H1 (cell line): Measurements from ENCODE around the gene DDX49. TPM values are rescaled to one million over a fixed set of nuclear protein-coding genes. Genes with fewer than 3 reads are reported as not detected.

Experiments
- CTCF ChIA-PET: fragments of 300-600 bp; sonication (Branson Sonifier 250); formaldehyde crosslinking; loops from one replicate; lab custom pipeline; 2021; ENCODE audit not compliant: partially characterized antibody; lab: Charles Lee
- POLR2A ChIA-PET: fragments of 300-600 bp; sonication (Branson Sonifier 250); formaldehyde crosslinking; loops from one replicate; lab custom pipeline; 2021; ENCODE audit warnings: inconsistent platforms; ENCODE audit not compliant: partially characterized antibody; lab: Charles Lee
- DNase-seq, 2 experiments: peaks; one replicate each; pipeline versions ENCODE4 v3.0.0 to v3.0.0-alpha.2; 2010 to 2022; ENCODE audit warnings: low spot score in 2 of 2, low read depth in 1 of 2, mixed read lengths in 1 of 2
- FAIRE-seq: peaks from 2 replicates; lab custom pipeline; 2011; peaks lifted over from hg19 to GRCh38; lab: Jason Lieb, UNC
- H2AFZ ChIP-seq: 2 replicates; pipeline ENCODE4 v1.8.1; 2012; ENCODE audit warnings: low read length, inconsistent platforms
- H2AK5ac ChIP-seq: 2 replicates; pipeline ENCODE4 v1.6.1; 2013; ENCODE audit warnings: low read depth, low read length
- H2BK120ac ChIP-seq: replicated peaks from 2 replicates; pipeline ENCODE3; 2013; ENCODE audit warnings: low read depth, low read length, inconsistent platforms
- H2BK12ac ChIP-seq: 2 replicates; pipeline ENCODE4 v1.6.1; 2013; ENCODE audit warnings: low read depth, low read length
- H2BK15ac ChIP-seq: 2 replicates; pipeline ENCODE4 v1.6.1; 2013; ENCODE audit warnings: low read length
- H2BK20ac ChIP-seq: 2 replicates; pipeline ENCODE4 v1.6.1; 2013; ENCODE audit warnings: low read length
- H2BK5ac ChIP-seq: 2 replicates; pipeline ENCODE4 v1.6.1; 2013; ENCODE audit warnings: low read depth, low read length
- H3K14ac ChIP-seq: 2 replicates; pipeline ENCODE4 v1.6.1; 2013; ENCODE audit warnings: inconsistent platforms; ENCODE audit not compliant: insufficient read length
- H3K18ac ChIP-seq: 2 replicates; pipeline ENCODE4 v1.6.1; 2013; ENCODE audit warnings: low read length; ENCODE audit errors: extremely low read depth
- H3K23ac ChIP-seq: 2 replicates; pipeline ENCODE4 v1.6.1; 2013; ENCODE audit warnings: inconsistent platforms; ENCODE audit not compliant: insufficient read length
- H3K23me2 ChIP-seq: 2 replicates; pipeline ENCODE4 v1.6.1; 2013; ENCODE audit warnings: low read depth, low read length
- H3K27ac ChIP-seq: 2 replicates; pipeline ENCODE4 v1.6.1; 2011; ENCODE audit warnings: low read depth, low read length, inconsistent platforms
- H3K27me3 ChIP-seq, 4 experiments: replicated peaks in 1 of 4; 1 replicate in 1 of 4; 2 replicates in 3 of 4; pipeline versions ENCODE4 v1.6.1 to v1.8.1; 2011 to 2013; ENCODE audit warnings: low read length in 3 of 4, mild to moderate bottlenecking in 3 of 4, inconsistent platforms in 2 of 4, mixed read lengths in 2 of 4, moderate library complexity in 1 of 4; ENCODE audit not compliant: control insufficient read depth in 3 of 4, insufficient read depth in 3 of 4; ENCODE audit errors: extremely low read depth in 1 of 4
- H3K36me3 ChIP-seq, 4 experiments: 2 replicates each; pipeline versions ENCODE4 v1.6.1 to v1.8.1; 2011 to 2013; ENCODE audit warnings: mild to moderate bottlenecking in 4 of 4, low read length in 3 of 4, moderate library complexity in 2 of 4, control low read depth in 1 of 4, inconsistent platforms in 1 of 4; ENCODE audit not compliant: insufficient read depth in 4 of 4, control insufficient read depth in 2 of 4
- H3K4ac ChIP-seq: replicated peaks from 2 replicates; pipeline ENCODE3; 2013; ENCODE audit warnings: low read length, low read depth, mixed read lengths, inconsistent platforms; ENCODE audit not compliant: insufficient read length
- H3K4me1 ChIP-seq, 4 experiments: replicated peaks in 1 of 4; 1 replicate in 1 of 4; 2 replicates in 3 of 4; pipeline versions ENCODE4 v1.6.1 to v1.8.1; 2011 to 2013; ENCODE audit warnings: low read length in 3 of 4, inconsistent platforms in 2 of 4, mixed read lengths in 1 of 4; ENCODE audit not compliant: insufficient read depth in 4 of 4, control insufficient read depth in 3 of 4
- H3K4me2 ChIP-seq, 2 experiments: 2 replicates each; pipeline versions ENCODE4 v1.6.1 to v1.8.1; 2011 to 2013; ENCODE audit warnings: low read depth in 2 of 2, low read length in 2 of 2, control low read depth in 1 of 2, inconsistent platforms in 1 of 2, mild to moderate bottlenecking in 1 of 2; ENCODE audit not compliant: insufficient read depth in 1 of 2
- H3K4me3 ChIP-seq, 4 experiments: fragments of 200-600, 300-600 bp in 1 of 4; sonication (generic), shearing (Covaris generic), sonication (Bioruptor Twin) in 1 of 4; 2 replicates each; pipeline versions ENCODE4 v1.5.1 to v1.8.1; 2011 to 2016; ENCODE audit warnings: low read length in 4 of 4, low read depth in 3 of 4, control low read depth in 2 of 4, inconsistent platforms in 2 of 4, mild to moderate bottlenecking in 2 of 4, mixed read lengths in 1 of 4, moderate library complexity in 1 of 4; ENCODE audit not compliant: insufficient read depth in 2 of 4; ENCODE audit errors: extremely low read depth in 1 of 4
- H3K56ac ChIP-seq: replicated peaks from 2 replicates; pipeline ENCODE3; 2013; ENCODE audit warnings: low read depth, mild to moderate bottlenecking, mixed read lengths, low read length, inconsistent platforms; ENCODE audit not compliant: insufficient read length
- H3K79me1 ChIP-seq: 2 replicates; pipeline ENCODE4 v1.6.1; 2013; ENCODE audit warnings: low read depth, low read length, control low read depth
- H3K79me2 ChIP-seq, 2 experiments: 2 replicates each; pipeline versions ENCODE4 v1.6.1 to v1.8.1; 2012 to 2013; ENCODE audit warnings: low read length in 2 of 2, mild to moderate bottlenecking in 2 of 2, inconsistent platforms in 1 of 2; ENCODE audit not compliant: insufficient read depth in 2 of 2, control insufficient read depth in 1 of 2
- H3K9ac ChIP-seq, 4 experiments: replicated peaks in 1 of 4; 1 replicate in 1 of 4; 2 replicates in 3 of 4; pipeline versions ENCODE4 v1.6.1 to v1.8.1; 2011 to 2013; ENCODE audit warnings: low read depth in 3 of 4, low read length in 3 of 4, control low read depth in 2 of 4, mild to moderate bottlenecking in 2 of 4, moderate library complexity in 2 of 4, inconsistent platforms in 1 of 4; ENCODE audit errors: extremely low read depth in 1 of 4
- H3K9me3 ChIP-seq, 2 experiments: 2 replicates each; pipeline versions ENCODE4 v1.6.1 to v1.8.1; 2012 to 2013; ENCODE audit warnings: mild to moderate bottlenecking in 2 of 2, moderate library complexity in 2 of 2, control low read depth in 1 of 2, inconsistent platforms in 1 of 2, low read depth in 1 of 2, low read length in 1 of 2, mixed read lengths in 1 of 2; ENCODE audit not compliant: insufficient read depth in 2 of 2
- H4K20me1 ChIP-seq, 2 experiments: replicated peaks in 1 of 2; 2 replicates each; pipeline versions ENCODE3 to v1.8.1; 2011 to 2013; ENCODE audit warnings: inconsistent platforms in 2 of 2, low read length in 2 of 2, mild to moderate bottlenecking in 1 of 2; ENCODE audit not compliant: insufficient read depth in 2 of 2, control insufficient read depth in 1 of 2
- H4K5ac ChIP-seq: 2 replicates; pipeline ENCODE4 v1.6.1; 2013; ENCODE audit warnings: low read length, low read depth, mixed read lengths, inconsistent platforms; ENCODE audit not compliant: insufficient read length
- H4K8ac ChIP-seq: 2 replicates; pipeline ENCODE4 v1.8.0; 2013; ENCODE audit warnings: mild to moderate bottlenecking, moderate library complexity, low read length, inconsistent platforms; ENCODE audit not compliant: insufficient read depth; ENCODE audit errors: extremely low read depth
- H4K91ac ChIP-seq: replicated peaks from 2 replicates; pipeline ENCODE3; 2013; ENCODE audit warnings: low read length, mixed read lengths, inconsistent platforms; ENCODE audit not compliant: insufficient read length
- BACH1 ChIP-seq: IDR thresholded peaks from 2 replicates; pipeline ENCODE4 v1.6.1; 2012; ENCODE audit warnings: low read length, improper control_type of control experiment
- CBX8 ChIP-seq: fragments of 300-800, 300-1000 bp; sonication (generic); IDR thresholded peaks from 2 replicates; pipeline ENCODE4 v1.7.1; 2016; ENCODE audit warnings: low read depth, low read length, borderline replicate concordance
- CTBP2 ChIP-seq: IDR thresholded peaks from 2 replicates; pipeline ENCODE4 v1.7.0; 2011; ENCODE audit warnings: borderline replicate concordance, mild to moderate bottlenecking, moderate library complexity, mixed read lengths, low read length; ENCODE audit not compliant: insufficient read depth, insufficient read length
- FOSL1 ChIP-seq: IDR thresholded peaks from 2 replicates; pipeline ENCODE4 v1.6.1; 2011; ENCODE audit warnings: mild to moderate bottlenecking, low read depth, low read length, moderate library complexity; ENCODE audit not compliant: insufficient read depth
- JUN ChIP-seq: IDR thresholded peaks from 2 replicates; pipeline ENCODE4 v1.6.1; 2011; ENCODE audit warnings: low read depth, mild to moderate bottlenecking, improper control_type of control experiment, low read length
- POLR2A ChIP-seq, 2 experiments: IDR thresholded peaks; 1 replicate in 1 of 2; 2 replicates in 1 of 2; pipeline ENCODE4 v1.6.1; 2011; ENCODE audit warnings: low read depth in 2 of 2, low read length in 2 of 2, mild to moderate bottlenecking in 2 of 2; ENCODE audit errors: control extremely low read depth in 1 of 2
- POLR2AphosphoS5 ChIP-seq: IDR thresholded peaks from 2 replicates; pipeline ENCODE4 v1.6.1; 2011; ENCODE audit warnings: low read depth, low read length
- SIRT6 ChIP-seq: IDR thresholded peaks from one replicate; pipeline ENCODE4 v1.7.1; 2012; ENCODE audit warnings: low read length, inconsistent platforms
- YY1 ChIP-seq: IDR thresholded peaks from 2 replicates; pipeline ENCODE4 v1.6.1; 2011; ENCODE audit warnings: low read depth, mild to moderate bottlenecking, low read length
- WGBS, 2 experiments: shearing (Covaris generic) in 1 of 2; methylation state at CpG; one replicate each; pipeline versions ENCODE4 v1.1.6 to v1.1.7; 2013 to 2015; ENCODE audit warnings: low lambda C conversion rate in 2 of 2, mixed read lengths in 2 of 2, inconsistent platforms in 1 of 2, low coverage in 1 of 2, missing lambda C conversion rate in 1 of 2; ENCODE audit not compliant: insufficient replicate concordance in 2 of 2, insufficient coverage in 1 of 2, insufficient read length in 1 of 2; ENCODE audit errors: extremely low coverage in 1 of 2, missing lambda C conversion rate in 1 of 2; 5-methylcytosine and 5-hydroxymethylcytosine counted together
- polyA plus RNA-seq, 7 experiments: library from polyadenylated mRNA; depleted of rRNA in 3 of 7; stranded (reverse) in 5 of 7; unstranded in 2 of 7; fragments of >200 nt in 5 of 7; fragments of 200-250 nt in 2 of 7; gene quantifications; 1 replicate in 5 of 7; 2 replicates in 1 of 7; 4 replicates in 1 of 7; pipeline versions ENCODE4 v1.2.1 to v1.2.3, GENCODE V29; 2011 to 2013; ENCODE audit warnings: missing spikeins in 2 of 7, mixed read lengths in 2 of 7
- total RNA-seq: library from RNA; stranded (reverse); fragmentation: NEBNext Ultra II Directional; extraction: Animal tissue kit (Norgen Biotek cat#: 25700); gene quantifications from 2 replicates; pipeline ENCODE4 v1.2.1, GENCODE V29; 2021
- TF ChIP-seq, protein P1 (sequence below): IDR thresholded peaks from 2 replicates; pipeline ENCODE4 v1.6.1; 2011; ENCODE audit warnings: low read length, improper control_type of control experiment

DDX49 gene
- total and polyA plus RNA-seq, 2 of the 8 experiments (the other 6 are each of a cell fraction or from before 2014, with no cell fraction given) = 41.3 to 46.5 TPM

- H2BK15ac ChIP-seq = no peak overlapping the region
- no peaks in the 10 kb centered on the region for H3K9me3 ChIP-seq
- H2BK120ac ChIP-seq = no peak overlapping the region
- ChIA-PET POLR2A (interaction anchor here (0.8 to 6.7 kb wide), 6 partner anchors 6 to 30 kb away, joined by 3 to 94 read pairs (median 5); no protein-coding TSS in a partner anchor), CTCF (interaction anchor here (1.9 kb wide), 1 partner anchor 12 kb away, joined by 5 read pairs; no protein-coding TSS in a partner anchor)
- H3K56ac ChIP-seq = no peak overlapping the region
- peaks cover 6% of the 10 kb centered on the region for H3K79me1 ChIP-seq
- H4K8ac ChIP-seq = no peak overlapping the region
- no peak overlapping the region for H3K4ac ChIP-seq
- peaks cover 0 to 9% of the 10 kb centered on the region in 2 experiments; a peak in 2 of 4 replicates for H3K79me2 ChIP-seq
- peaks cover 7% of the 10 kb centered on the region for H3K23me2 ChIP-seq
- H3K4me3 ChIP-seq = no peak overlapping the region
- FAIRE-seq (no peak), DNase-seq (no peak)
- no peaks in the 10 kb centered on the region for H3K27me3 ChIP-seq
- no peak overlapping the region for H3K9ac ChIP-seq
- H2BK20ac ChIP-seq = no peak overlapping the region
- H2BK5ac ChIP-seq = no peak overlapping the region
- no peak overlapping the region for H2BK12ac ChIP-seq
- no peak overlapping the region for H3K27ac ChIP-seq
- TF ChIP-seq BACH1 = no peak
- no peak for TF ChIP-seq SIRT6
- no peak for TF ChIP-seq YY1
- no peak for TF ChIP-seq CTBP2
- TF ChIP-seq POLR2A (IDR thresholded peaks at IDR 0.05; ENCODE audit: control extremely low read depth in 1 of 2, low read depth in 2 of 2, low read length in 2 of 2) = no peak
- TF ChIP-seq, protein P1, sequence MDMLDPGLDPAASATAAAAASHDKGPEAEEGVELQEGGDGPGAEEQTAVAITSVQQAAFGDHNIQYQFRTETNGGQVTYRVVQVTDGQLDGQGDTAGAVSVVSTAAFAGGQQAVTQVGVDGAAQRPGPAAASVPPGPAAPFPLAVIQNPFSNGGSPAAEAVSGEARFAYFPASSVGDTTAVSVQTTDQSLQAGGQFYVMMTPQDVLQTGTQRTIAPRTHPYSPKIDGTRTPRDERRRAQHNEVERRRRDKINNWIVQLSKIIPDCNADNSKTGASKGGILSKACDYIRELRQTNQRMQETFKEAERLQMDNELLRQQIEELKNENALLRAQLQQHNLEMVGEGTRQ = no peak
- TF ChIP-seq FOSL1 = no peak
- TF ChIP-seq JUN = no peak
- TF ChIP-seq CBX8 = no peak
- no peak for TF ChIP-seq POLR2AphosphoS5
- 91% methylated on average over 12 of the region's 15 CpGs; no CpG with 5 or more reads in 1 of the 2 experiments for WGBS, 2 experiments
- H4K20me1 ChIP-seq = peaks cover 2 to 25% of the 10 kb centered on the region in 2 experiments
- no peak overlapping the region for H3K4me2 ChIP-seq
- H4K5ac ChIP-seq = no peak overlapping the region
- H3K4me1 ChIP-seq = peaks cover 0 to 6% (median 4%) of the 10 kb centered on the region in 4 experiments; a peak in 6 of 7 replicates
- no peak overlapping the region for H2AFZ ChIP-seq
- H3K18ac ChIP-seq = no peak overlapping the region
- no peak overlapping the region for H3K14ac ChIP-seq
- H2AK5ac ChIP-seq = no peak overlapping the region
- no peak overlapping the region for H3K23ac ChIP-seq
- H3K36me3 ChIP-seq = peaks cover 5 to 45% (median 21%) of the 10 kb centered on the region in 4 experiments
- no peak overlapping the region for H4K91ac ChIP-seq
These were observed 5.2 kb downstream of the DDX49 start for GRCh38 chr19:18924684-18925213.
